Inferior parietal cortex (tissue), 1 donor: Measurements from ENCODE around the gene RAD51B.

Source experiments
- DNase-seq: peaks from one replicate; pipeline ENCODE4 v3.0.0-alpha.2; 2016; ENCODE audit errors: extremely low spot score

RAD51B gene

DNA sequence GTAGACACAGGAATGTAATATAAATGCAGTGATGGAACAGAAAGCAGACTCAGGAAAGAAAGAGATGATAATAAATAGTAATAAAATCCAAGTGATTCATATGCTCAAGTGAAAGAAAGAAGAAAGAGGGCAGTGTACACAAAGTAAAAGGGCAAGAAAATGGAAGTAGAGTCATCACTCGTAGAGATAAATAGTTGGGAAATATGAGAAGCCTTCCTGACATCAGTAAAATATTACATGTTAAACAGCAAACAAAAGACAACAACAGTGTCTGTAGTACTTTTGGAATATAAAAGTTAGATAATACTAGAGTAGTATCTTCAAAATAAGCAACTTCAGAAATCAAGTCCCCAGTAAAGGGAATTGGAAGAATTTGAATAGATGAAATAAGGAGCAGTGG, 412.3 kb downstream of the RAD51B start:
- DNase-seq = no peak

DNA sequence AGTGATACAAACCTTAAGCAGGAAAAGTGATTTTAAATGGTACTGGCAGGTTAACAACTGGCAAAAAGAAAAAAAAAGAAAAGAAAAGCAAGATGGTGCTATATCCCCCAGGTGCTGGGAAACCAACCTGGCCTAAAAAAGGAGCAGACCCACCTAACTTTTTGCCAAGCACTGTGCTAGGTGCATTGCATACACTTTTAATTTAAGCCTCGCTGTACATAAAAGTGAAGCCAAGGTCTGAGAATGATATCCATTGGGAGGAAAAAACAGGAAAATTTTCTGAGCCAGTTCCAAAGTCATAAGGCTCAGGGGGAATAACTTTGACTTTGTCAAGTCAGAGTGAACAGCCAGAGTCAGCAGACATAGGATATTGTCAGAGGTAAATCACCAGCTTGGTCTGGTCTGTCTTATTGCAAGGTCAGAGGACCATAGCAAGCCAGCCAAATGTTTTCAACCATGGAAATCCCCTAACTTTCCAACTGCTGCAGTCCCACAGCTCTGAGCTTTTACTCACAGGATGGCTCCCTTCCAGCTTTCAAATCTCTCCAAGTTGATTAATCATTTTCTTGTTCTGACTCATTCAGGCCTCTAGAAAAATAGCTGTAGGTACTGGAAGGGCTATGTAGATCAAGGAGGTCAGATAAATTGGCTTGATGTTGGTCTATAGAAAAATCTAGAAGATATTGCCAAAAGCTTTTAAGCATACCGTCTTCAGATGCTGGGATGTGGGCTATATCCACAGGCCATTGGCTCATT, 412.9 kb downstream of the RAD51B start:
- peak; percentile 34 for DNase-seq

DNA sequence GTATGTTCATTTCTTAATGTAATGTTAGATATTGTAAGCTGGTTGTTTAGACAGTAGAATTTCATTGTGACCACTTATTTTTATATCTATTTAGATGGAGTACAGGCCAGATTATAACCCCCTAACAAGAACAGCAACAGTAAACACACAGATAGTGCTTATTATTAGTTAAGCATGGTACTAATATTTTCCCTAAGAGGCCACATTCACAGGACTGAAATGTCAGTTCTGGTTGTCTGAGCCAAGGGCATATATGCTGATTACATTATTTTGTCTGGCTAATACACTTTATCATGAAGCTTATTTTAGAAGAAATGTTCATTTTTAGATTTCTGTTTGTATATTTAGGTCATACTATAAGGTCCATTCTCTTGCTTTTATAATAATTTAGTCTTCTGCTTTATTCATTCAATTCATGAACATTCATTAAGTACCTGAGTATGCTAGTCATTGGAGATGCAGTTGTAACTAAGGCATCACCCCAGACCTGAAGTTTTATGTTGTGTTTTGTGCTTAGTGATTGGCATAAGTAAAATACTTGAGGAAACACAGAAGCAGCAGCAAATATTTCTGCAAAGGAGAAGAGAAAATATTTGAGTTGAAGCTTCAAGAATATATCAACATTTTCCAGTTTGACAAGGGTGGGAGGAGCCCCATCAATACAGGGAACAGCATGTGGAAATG, 413.7 kb downstream of the RAD51B start:
- no peak for DNase-seq

DNA sequence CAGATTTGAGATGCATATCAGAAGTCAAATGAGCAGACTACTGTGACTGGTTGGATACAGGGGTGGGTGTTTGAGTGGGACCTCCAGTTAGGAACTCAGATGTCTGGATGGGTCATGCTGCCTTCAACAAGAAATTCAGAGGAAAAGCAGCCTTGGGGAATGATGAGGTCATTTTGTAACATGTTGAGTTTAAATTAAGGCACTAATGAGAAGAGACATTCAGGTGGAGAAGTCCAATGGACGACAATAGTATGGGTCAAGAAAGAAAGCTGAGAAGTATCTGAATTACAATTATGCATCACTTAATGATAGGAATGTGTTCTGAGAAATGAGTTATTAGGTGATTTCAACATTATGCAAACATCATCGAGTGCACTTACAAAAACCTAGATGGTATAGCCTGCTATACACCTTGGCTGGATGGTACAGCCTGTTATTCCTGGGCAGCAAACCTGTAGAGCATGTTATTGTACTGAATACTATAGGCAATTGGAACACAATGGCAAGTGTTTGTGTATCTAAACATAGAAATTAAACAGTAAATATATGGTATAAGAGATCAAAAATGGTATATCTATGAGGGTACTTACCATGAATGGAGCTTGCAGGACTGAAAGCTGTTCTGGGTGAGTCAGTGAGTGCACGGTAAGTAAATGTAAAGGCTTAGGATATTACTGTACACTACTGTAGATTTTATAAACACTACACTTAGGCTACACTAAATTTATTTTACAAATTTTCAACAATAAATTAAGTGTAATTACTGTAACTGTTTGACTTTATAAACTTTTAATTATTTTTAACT, 414.7 kb downstream of the RAD51B start:
- DNase-seq = no peak

GRCh38 chr14:68235011-68235410, 415.4 kb downstream of the RAD51B start:
- DNase-seq = no peak

GRCh38 chr14:68236582-68237458, 417.2 kb downstream of the RAD51B start:
- no peak for DNase-seq

- DNase-seq = no peak
Measured at GRCh38 chr14:68238551-68238950, 419.0 kb downstream of the RAD51B start.

- DNase-seq = no peak
Measured at GRCh38 chr14:68238976-68239375, 419.4 kb downstream of the RAD51B start.

DNA sequence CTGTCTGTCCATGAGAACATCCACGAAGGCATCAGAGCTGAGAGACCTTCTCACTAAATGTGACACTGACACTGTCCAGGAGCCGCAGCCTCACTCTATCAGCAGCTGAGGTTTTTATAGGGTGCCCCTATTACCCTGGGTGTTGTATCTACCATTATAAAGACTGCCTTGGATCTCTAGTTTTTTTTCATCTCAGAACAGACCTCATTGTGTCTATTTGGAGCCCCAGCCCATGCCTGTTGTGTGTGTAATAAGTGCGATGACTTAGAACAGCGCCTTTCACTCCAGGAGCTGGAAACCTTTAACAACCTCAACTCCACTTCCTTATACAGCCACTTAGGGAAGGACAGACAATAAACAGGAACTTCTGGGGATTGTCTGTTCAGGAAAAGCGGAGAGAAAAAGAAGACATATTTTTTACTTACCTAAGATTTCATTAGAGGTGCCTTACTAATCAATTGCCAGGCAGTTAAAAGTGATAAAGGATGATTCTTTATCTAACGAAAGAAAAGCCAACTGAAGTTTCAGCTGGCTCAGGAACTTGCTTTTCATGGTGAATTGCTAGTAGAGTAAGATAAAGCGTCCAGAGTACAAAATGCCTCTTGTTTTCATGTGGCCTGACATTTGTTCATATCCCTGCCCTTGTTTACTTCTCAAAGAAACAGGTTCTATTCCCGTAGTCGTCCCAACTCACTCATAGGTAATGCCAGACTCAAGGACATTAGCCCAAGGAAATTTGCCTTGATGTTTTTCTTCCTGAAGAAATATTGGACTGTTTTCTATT, 420.6 kb downstream of the RAD51B start:
- no peak for DNase-seq

- no peak for DNase-seq
Measured at GRCh38 chr14:68241862-68242487, 422.4 kb downstream of the RAD51B start.

GRCh38 chr14:68243450-68244010, 424.0 kb downstream of the RAD51B start:
- DNase-seq = no peak

DNA sequence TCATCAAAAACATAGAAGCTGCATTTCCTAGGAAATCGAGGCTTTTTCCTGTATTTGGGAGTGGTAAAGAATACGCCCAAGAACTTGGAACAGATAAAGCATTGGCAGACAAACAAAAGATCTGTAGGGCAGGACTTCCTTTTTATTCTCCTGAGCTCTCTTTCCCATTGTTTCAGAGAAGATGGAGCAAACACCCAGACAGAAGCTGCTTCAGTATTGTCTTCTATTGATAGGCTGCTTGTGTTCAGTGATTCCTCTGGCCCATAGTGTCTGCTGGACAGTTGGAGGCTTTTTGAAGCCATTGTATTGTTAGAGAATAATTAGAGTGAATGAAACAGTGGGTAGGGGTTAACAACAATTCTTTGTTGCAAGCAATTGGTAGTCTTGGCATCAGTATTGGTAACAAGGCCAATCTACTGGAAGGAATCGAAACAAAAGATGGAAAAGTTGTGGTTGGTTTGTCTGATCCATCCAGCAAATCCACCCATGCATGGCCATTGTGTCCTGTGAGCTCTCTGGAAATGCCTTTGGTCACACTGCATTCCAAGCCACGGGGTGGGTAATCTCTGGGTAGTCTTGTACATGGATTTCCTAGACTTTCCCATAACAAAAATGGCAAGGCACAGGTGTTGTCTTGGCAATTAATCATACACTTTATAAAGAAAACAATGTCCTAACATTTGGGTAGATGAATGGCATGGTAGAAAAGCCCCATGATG, 424.8 kb downstream of the RAD51B start:
- DNase-seq = no peak

DNA sequence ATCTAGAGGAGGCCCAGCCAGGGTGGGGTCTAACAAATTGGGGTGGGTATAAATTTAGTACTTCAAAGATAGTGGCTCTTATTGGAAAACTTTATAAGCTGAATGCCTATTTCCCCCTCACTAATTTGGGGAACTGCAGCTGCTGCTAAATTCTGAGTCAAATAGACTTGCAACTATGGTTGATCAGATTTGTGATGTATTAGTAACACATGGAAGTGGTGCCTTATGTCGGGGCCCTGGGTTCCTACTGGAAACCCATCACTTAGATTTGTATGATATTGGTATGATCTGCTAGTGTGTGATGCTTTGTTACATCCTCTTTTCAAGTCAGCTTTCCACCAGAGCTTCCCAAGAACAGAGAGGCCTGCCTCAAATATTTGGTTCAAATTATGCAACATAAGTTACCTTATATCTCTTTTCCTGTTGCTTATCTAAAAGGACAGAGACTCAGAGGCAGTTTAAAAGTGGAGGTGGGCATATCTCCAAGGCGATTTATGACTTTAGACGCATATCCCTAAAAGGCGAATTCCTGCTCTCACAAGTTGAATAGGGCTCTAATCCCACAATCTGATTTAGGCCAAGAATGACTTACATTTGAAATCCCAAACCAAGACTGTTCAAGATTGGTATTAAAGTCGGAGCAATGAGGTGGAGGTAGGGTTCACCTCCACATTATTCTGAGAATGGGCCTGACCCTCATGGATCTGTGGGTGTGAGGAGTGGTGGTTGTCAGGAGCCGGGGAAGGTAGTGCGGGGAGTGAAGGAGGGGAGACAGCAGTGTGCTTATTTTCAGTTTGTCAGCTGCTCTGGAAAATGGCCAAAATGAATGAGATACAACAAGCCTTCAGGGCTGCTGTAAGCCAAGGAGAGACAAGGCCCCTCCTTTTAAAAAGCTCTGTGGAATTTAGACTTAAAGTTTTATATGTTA, 425.8 kb downstream of the RAD51B start:
- DNase-seq = no peak

DNA sequence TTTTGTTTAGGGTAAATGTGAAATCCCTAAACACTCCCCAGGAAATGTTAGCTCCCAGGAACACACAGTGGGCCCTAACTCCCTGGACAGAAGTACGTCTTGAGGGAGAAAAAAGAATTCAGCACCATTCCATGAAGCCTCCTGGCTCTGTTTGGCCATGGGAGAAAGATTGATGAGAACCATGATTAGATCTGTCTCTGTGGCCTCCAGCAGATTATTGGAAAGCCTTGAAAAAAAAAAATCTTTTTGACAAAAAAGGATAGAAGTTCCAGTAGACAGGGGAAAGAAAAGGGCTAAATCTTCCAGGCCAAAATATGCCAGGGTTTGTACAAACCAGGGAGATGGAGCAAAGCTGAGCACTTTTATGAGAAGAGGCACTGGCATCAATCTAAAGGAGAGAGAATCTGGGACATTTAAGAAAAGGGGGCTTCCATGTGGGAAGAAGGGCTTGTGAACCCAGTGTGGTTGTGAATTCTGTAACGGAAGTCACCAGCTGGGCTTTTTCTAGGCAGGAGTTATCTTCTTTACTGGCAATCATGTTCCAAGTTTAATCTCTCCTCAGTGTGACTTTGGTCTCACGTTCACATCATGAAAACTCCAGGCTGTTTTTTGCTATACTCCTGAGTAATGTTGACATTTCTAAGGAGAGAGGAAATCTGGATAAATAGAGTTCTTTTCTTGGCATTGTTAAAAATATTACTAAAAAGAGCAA, 426.7 kb downstream of the RAD51B start:
- DNase-seq = no peak

GRCh38 chr14:68246786-68247105, 427.2 kb downstream of the RAD51B start:
- DNase-seq = no peak

DNA sequence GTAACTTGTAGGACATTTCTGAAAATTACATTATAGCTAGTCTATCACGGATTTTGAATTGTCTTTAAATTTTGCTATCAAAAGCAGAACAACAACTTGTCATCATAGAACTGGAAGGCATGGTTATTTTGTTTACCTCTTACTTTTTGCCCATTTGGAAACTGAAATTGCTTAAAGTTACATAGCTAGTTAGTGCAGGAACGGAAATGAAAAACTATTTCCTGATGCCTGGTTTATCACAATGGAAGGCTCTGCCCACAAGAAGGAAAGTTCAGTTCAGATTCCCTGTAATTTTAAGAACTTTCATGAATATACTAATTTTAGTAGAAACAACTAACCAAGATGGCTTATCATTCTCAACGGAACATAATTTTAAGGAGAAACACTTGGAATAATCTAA, 427.7 kb downstream of the RAD51B start:
- DNase-seq = no peak

DNA sequence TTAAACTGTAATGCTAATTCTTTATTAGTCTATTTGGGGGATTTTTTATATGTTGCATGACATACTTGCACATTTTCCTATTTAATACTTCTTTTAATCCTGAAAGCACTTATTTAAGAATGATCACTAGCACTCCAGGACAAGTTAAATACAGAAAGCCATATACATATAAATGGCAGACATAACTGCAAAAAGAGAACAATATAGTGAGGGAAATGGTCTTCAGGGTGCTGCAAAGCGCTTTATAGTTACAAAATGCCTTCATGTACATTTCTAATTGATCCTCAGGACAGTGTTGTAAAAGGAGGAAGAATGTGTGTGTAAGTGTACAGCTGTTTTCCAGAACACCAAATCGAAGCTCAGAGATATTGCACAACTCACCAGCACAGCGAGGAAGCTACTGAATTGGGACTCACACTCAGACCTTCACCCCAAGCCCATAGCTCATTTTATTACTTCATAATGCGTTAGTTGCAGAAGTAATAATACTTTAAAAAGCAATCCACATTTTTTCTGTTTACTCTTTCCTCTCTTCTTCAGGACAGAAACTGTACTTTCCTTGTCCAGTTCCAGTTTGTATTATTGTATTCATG, 428.2 kb downstream of the RAD51B start:
- DNase-seq = no peak
